H9 (cell line): ENCODE data around the gene NFATC2IP. TPM values are rescaled to one million over a fixed set of nuclear protein-coding genes. Genes with fewer than 3 reads are reported as not detected.
"Not testable (repeated sequence)": the region's sequence is repeated elsewhere in the genome, so short reads cannot be mapped to it uniquely, and the experiment has no call there.

Experiments used
- DNase-seq: peaks from one replicate; pipeline ENCODE4 v3.0.0-alpha.2; 2017
- H2AFZ ChIP-seq: one replicate; pipeline ENCODE4 v1.6.1; 2013; ENCODE audit warnings: mild to moderate bottlenecking, low read length, control low read depth, moderate library complexity
- H2AK5ac ChIP-seq: 2 replicates; pipeline ENCODE4 v1.6.1; 2013; ENCODE audit warnings: low read length, control low read depth, mixed read lengths; ENCODE audit not compliant: insufficient read length
- H2BK120ac ChIP-seq: one replicate; pipeline ENCODE4 v1.6.1; 2013; ENCODE audit warnings: low read depth, mild to moderate bottlenecking, low read length, control low read depth, inconsistent platforms; ENCODE audit not compliant: poor library complexity, severe bottlenecking
- H2BK12ac ChIP-seq: 2 replicates; pipeline ENCODE4 v1.6.1; 2013; ENCODE audit warnings: low read length, control low read depth, mixed read lengths, low read depth; ENCODE audit not compliant: insufficient read length
- H2BK15ac ChIP-seq: 2 replicates; pipeline ENCODE4 v1.6.1; 2013; ENCODE audit warnings: low read depth, low read length, control low read depth
- H2BK20ac ChIP-seq: one replicate; pipeline ENCODE4 v1.6.1; 2013; ENCODE audit warnings: low read depth, mild to moderate bottlenecking, low read length, control low read depth, inconsistent platforms; ENCODE audit not compliant: poor library complexity, severe bottlenecking
- H2BK5ac ChIP-seq: 2 replicates; pipeline ENCODE4 v1.6.1; 2013; ENCODE audit warnings: low read length, control low read depth, mixed read lengths; ENCODE audit not compliant: insufficient read length
- H3K14ac ChIP-seq: 2 replicates; pipeline ENCODE4 v1.6.1; 2013; ENCODE audit warnings: low read length, control low read depth; ENCODE audit not compliant: insufficient read depth
- H3K18ac ChIP-seq: 2 replicates; pipeline ENCODE4 v1.6.1; 2013; ENCODE audit warnings: low read depth, mild to moderate bottlenecking, mixed read lengths, low read length, control low read depth; ENCODE audit not compliant: insufficient read length
- H3K23ac ChIP-seq: 2 replicates; pipeline ENCODE4 v1.6.1; 2013; ENCODE audit warnings: low read length, control low read depth, mixed read lengths, low read depth; ENCODE audit not compliant: insufficient read length
- H3K23me2 ChIP-seq: 2 replicates; pipeline ENCODE4 v1.6.1; 2013; ENCODE audit warnings: low read depth, mild to moderate bottlenecking, mixed read lengths, low read length, control low read depth; ENCODE audit not compliant: insufficient read length, poor library complexity, severe bottlenecking
- H3K27ac ChIP-seq: 2 replicates; pipeline ENCODE4 v1.5.1; 2013; ENCODE audit warnings: low read length, control low read depth, mixed read lengths, low read depth; ENCODE audit not compliant: insufficient read length
- H3K27me3 ChIP-seq: 2 replicates; pipeline ENCODE4 v1.6.1; 2013; ENCODE audit warnings: low read length, control low read depth, inconsistent platforms; ENCODE audit not compliant: insufficient read depth
- H3K4ac ChIP-seq: 2 replicates; pipeline ENCODE4 v1.6.1; 2013; ENCODE audit warnings: low read depth, mild to moderate bottlenecking, control low read depth, inconsistent platforms, low read length, moderate library complexity
- H3K4me1 ChIP-seq: 2 replicates; pipeline ENCODE4 v1.6.1; 2013; ENCODE audit warnings: low read length, control low read depth, inconsistent platforms; ENCODE audit not compliant: insufficient read depth
- H3K4me2 ChIP-seq: 2 replicates; pipeline ENCODE4 v1.6.1; 2013; ENCODE audit warnings: low read length, control low read depth, mixed read lengths; ENCODE audit not compliant: insufficient read length, insufficient read depth
- H3K56ac ChIP-seq: 2 replicates; pipeline ENCODE4 v1.6.1; 2013; ENCODE audit warnings: low read depth, mild to moderate bottlenecking, mixed read lengths, low read length, control low read depth; ENCODE audit not compliant: insufficient read length
- H3K79me1 ChIP-seq: 2 replicates; pipeline ENCODE4 v1.6.1; 2013; ENCODE audit warnings: low read depth, mild to moderate bottlenecking, moderate library complexity, low read length, control low read depth, inconsistent platforms; ENCODE audit not compliant: insufficient read depth, poor library complexity, severe bottlenecking
- H3K79me2 ChIP-seq: 2 replicates; pipeline ENCODE4 v1.6.1; 2013; ENCODE audit warnings: low read length, control low read depth, inconsistent platforms; ENCODE audit not compliant: insufficient read depth
- H3K9ac ChIP-seq: 2 replicates; pipeline ENCODE4 v1.6.1; 2013; ENCODE audit warnings: low read length, control low read depth, mixed read lengths; ENCODE audit not compliant: insufficient read length; ENCODE audit errors: extremely low read depth
- H3K9me3 ChIP-seq: one replicate; pipeline ENCODE4 v1.6.1; 2013; ENCODE audit warnings: low read depth, low read length, inconsistent platforms; ENCODE audit not compliant: control insufficient read depth
- H3T11ph ChIP-seq: one replicate; pipeline ENCODE4 v1.6.1; 2013; ENCODE audit warnings: mild to moderate bottlenecking, low read length, control low read depth, inconsistent platforms
- H4K20me1 ChIP-seq: one replicate; pipeline ENCODE4 v1.6.1; 2013; ENCODE audit not compliant: control insufficient read depth, insufficient read length, insufficient read depth
- H4K5ac ChIP-seq: 2 replicates; pipeline ENCODE4 v1.6.1; 2013; ENCODE audit warnings: low read depth, mild to moderate bottlenecking, mixed read lengths, low read length, control low read depth; ENCODE audit not compliant: insufficient read length
- H4K8ac ChIP-seq: replicated peaks from 2 replicates; pipeline ENCODE4 v1.6.1; 2013; ENCODE audit warnings: low read length, control low read depth, mixed read lengths, low read depth; ENCODE audit not compliant: insufficient read length
- H4K91ac ChIP-seq: 2 replicates; pipeline ENCODE4 v1.6.1; 2013; ENCODE audit warnings: low read depth, mild to moderate bottlenecking, moderate library complexity, mixed read lengths, low read length, control low read depth; ENCODE audit not compliant: insufficient read length
- H3K27ac Mint-ChIP-seq, 3 experiments: 2 replicates in 2 of 3; 3 replicates in 1 of 3; pipeline ENCODE4 v1.8.0; 2020 to 2021; ENCODE audit warnings: mixed read lengths in 3 of 3, mild to moderate bottlenecking in 1 of 3, moderate library complexity in 1 of 3
- H3K27me3 Mint-ChIP-seq: 2 replicates; pipeline ENCODE4 v1.8.0; 2021; ENCODE audit warnings: low read depth, mild to moderate bottlenecking, moderate library complexity, mixed read lengths
- H3K36me3 Mint-ChIP-seq, 3 experiments: 2 replicates in 2 of 3; 3 replicates in 1 of 3; pipeline ENCODE4 v1.8.0; 2020 to 2021; ENCODE audit warnings: low read depth in 3 of 3, mixed read lengths in 3 of 3; ENCODE audit not compliant: insufficient read depth in 1 of 3
- H3K4me1 Mint-ChIP-seq, 2 experiments: 2 replicates each; pipeline ENCODE4 v1.8.0; 2020; ENCODE audit warnings: mixed read lengths in 2 of 2
- H3K4me3 Mint-ChIP-seq, 2 experiments: 2 replicates in 1 of 2; 3 replicates in 1 of 2; pipeline ENCODE4 v1.8.0; 2020 to 2021; ENCODE audit warnings: mild to moderate bottlenecking in 2 of 2, mixed read lengths in 2 of 2, moderate library complexity in 1 of 2
- H3K9me3 Mint-ChIP-seq, 2 experiments: 2 replicates in 1 of 2; 3 replicates in 1 of 2; pipeline ENCODE4 v1.8.0; 2020; ENCODE audit warnings: mild to moderate bottlenecking in 2 of 2, mixed read lengths in 2 of 2, moderate library complexity in 1 of 2
- WGBS: extraction: QIAGEN DNeasy Blood & Tissue Kit; methylation state at CpG from one replicate; pipeline ENCODE4 v1.1.7; 2013; ENCODE audit warnings: missing lambda C conversion rate, low lambda C conversion rate, mixed read lengths; ENCODE audit not compliant: insufficient read length; ENCODE audit errors: extremely low coverage; 5-methylcytosine and 5-hydroxymethylcytosine counted together
- total RNA-seq: library from RNA; stranded (reverse); gene quantifications from 2 replicates; pipeline ENCODE4 v1.2.1, GENCODE V29; 2021
- TF ChIP-seq, protein P1 (sequence below): fragments of 200-600 bp; sonication (generic); conservative IDR thresholded peaks from 3 replicates; pipeline ENCODE4 v1.8.0; 2021; ENCODE audit warnings: antibody characterized with exemption, mild to moderate bottlenecking

The NFATC2IP gene
- total RNA-seq, 1 experiment from 2014 or later: 73.8 TPM

DNA sequence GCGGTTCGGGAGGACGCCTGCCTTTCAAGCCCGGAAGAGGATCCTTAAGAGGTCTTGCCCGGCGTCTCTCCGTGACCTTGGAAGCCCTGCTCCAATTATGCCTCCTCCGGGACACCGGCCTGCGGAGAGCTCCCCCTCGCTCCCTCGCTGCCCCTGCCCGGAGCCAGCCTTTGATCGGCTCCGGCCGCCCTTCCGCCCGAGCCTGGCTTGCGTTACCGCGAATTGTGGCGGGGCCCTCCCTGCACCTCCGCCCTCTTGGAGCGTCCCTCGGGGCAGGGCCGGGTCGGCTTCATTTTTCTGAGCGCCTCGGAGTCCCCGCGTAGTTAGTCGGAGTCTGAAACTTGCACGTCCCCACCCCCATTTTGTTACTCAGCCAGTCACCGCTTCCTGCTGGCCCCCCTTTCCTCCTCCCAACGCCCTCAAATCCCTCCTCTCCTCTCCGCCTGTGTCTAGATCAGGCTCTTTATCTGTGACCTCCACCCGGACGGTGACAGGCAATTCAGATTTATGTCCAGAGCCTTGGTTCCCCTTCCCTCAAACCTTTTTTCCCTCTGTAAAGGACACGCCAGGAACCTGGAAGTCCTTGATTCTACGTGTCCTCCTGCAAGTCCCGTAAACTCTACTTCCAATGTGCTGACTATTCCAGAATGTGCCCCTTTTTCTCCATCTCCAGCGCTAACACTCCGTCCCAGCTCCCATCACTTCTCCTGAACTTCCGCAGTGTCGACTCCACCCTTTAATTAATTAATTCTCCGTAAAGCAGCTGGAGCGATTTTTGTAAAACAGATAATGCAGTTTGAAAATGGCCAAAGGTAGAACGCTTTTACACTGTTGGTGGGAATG lies 25.1 kb upstream of the NFATC2IP start:
- H3K79me2 ChIP-seq: no peaks in the 10 kb centered on the region
- Mint-ChIP-seq H3K9me3 (no peaks in the 10 kb centered on the region), H3K27ac (peak overlapping the region; percentile 97 to 99 (median 98)), H3K4me1 (peaks cover 14 to 17% of the 10 kb centered on the region in 2 experiments), H3K27me3 (no peaks in the 10 kb centered on the region), H3K4me3 (peak overlapping the region; percentile 91 to 96), H3K36me3 (peaks cover 0 to 5% (median 5%) of the 10 kb centered on the region in 3 experiments; a peak in 4 of 7 replicates)
- H3K9me3 ChIP-seq: no peaks in the 10 kb centered on the region
- H3K4ac ChIP-seq: no peak overlapping the region
- H2BK15ac ChIP-seq: no peak overlapping the region
- H3K27me3 ChIP-seq: no peaks in the 10 kb centered on the region
- no CpG with 5 or more reads among the region's 48 CpGs for WGBS
- peak overlapping the region; percentile 97 for H3K14ac ChIP-seq
- peak overlapping the region; percentile 75 for H2AFZ ChIP-seq
- H3K4me2 ChIP-seq: peak overlapping the region; percentile 100
- H4K5ac ChIP-seq: peak overlapping the region; percentile 70
- H2BK20ac ChIP-seq: no peak overlapping the region
- no peak overlapping the region for H4K8ac ChIP-seq
- peak overlapping the region; percentile 95 for H3K18ac ChIP-seq
- H3K56ac ChIP-seq: peak overlapping the region; percentile 79
- no peak overlapping the region for H2AK5ac ChIP-seq
- peaks cover 12% of the 10 kb centered on the region for H3K23me2 ChIP-seq
- no peak overlapping the region for H4K91ac ChIP-seq
- H2BK120ac ChIP-seq: no peak overlapping the region
- H3K27ac ChIP-seq: peak overlapping the region; percentile 92
- DNase-seq: no peak
- H3K9ac ChIP-seq: peak overlapping the region; percentile 90
- no peaks in the 10 kb centered on the region for H4K20me1 ChIP-seq
- TF ChIP-seq, protein P1, sequence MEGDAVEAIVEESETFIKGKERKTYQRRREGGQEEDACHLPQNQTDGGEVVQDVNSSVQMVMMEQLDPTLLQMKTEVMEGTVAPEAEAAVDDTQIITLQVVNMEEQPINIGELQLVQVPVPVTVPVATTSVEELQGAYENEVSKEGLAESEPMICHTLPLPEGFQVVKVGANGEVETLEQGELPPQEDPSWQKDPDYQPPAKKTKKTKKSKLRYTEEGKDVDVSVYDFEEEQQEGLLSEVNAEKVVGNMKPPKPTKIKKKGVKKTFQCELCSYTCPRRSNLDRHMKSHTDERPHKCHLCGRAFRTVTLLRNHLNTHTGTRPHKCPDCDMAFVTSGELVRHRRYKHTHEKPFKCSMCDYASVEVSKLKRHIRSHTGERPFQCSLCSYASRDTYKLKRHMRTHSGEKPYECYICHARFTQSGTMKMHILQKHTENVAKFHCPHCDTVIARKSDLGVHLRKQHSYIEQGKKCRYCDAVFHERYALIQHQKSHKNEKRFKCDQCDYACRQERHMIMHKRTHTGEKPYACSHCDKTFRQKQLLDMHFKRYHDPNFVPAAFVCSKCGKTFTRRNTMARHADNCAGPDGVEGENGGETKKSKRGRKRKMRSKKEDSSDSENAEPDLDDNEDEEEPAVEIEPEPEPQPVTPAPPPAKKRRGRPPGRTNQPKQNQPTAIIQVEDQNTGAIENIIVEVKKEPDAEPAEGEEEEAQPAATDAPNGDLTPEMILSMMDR: no peak
- H3K23ac ChIP-seq: no peak overlapping the region
- H3K4me1 ChIP-seq: no peaks in the 10 kb centered on the region
- no peaks in the 10 kb centered on the region for H3K79me1 ChIP-seq
- no peak overlapping the region for H3T11ph ChIP-seq
- H2BK5ac ChIP-seq: no peak overlapping the region
- H2BK12ac ChIP-seq: no peak overlapping the region

DNA sequence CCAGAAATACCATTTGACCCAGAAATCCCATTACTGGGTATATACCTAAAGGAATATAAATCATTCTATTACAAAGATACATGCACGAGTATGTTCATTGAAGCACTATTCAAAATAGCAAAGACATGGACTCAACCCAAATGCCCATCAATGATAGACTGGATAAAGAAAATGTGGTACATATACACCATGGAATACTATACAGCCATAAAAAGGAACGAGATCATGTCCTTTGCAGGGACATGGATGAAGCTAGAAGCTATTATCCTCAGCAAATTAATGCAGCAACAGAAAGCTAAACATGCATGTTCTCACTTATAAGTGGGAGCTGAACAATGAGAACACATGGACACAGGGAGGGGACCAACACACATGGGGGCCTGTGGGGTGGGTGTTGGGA lies 24.5 kb upstream of the NFATC2IP start:
- H3K9me3 Mint-ChIP-seq, H4K91ac ChIP-seq, H2AK5ac ChIP-seq, H3K4me1 ChIP-seq, H3K23ac ChIP-seq, H4K20me1 ChIP-seq, H2BK15ac ChIP-seq, H3K79me1 ChIP-seq, H3K27ac ChIP-seq, H2BK12ac ChIP-seq, H3K9ac ChIP-seq, H3K56ac ChIP-seq, H2BK5ac ChIP-seq, H3K27me3 Mint-ChIP-seq, H3K79me2 ChIP-seq, H3K4ac ChIP-seq, DNase-seq, H4K5ac ChIP-seq, H3K14ac ChIP-seq, H2AFZ ChIP-seq, H2BK20ac ChIP-seq, H2BK120ac ChIP-seq, H3K27me3 ChIP-seq, H3K9me3 ChIP-seq, H3T11ph ChIP-seq, H3K18ac ChIP-seq, H4K8ac ChIP-seq, H3K36me3 Mint-ChIP-seq: not testable (repeated sequence)
- H3K4me2 ChIP-seq: peak overlapping the region; percentile 100
- peak overlapping the region; percentile 91 to 96 for H3K4me3 Mint-ChIP-seq
- H3K23me2 ChIP-seq: peaks cover 12% of the 10 kb centered on the region
- peak overlapping the region in 1 of 3 experiments; percentile 98; a peak in 1 of 7 replicates for H3K27ac Mint-ChIP-seq
- peaks cover 17 to 21% of the 10 kb centered on the region in 2 experiments for H3K4me1 Mint-ChIP-seq
- no CpG with 5 or more reads among the region's 2 CpGs for WGBS
